GM12878 (cell line): ENCODE data around the gene CAMK1. TPM values are rescaled to one million over a fixed set of nuclear protein-coding genes. Genes with fewer than 3 reads are reported as not detected.
A peak's percentile ranks its signal among the peaks of the same experiment; 100 is the strongest.

Experiments used
- ATAC-seq: fragments of 200-7000 bp; cut with Tn5 transposase; 3 replicates; pipeline ENCODE4 v1.9.1; 2020; ENCODE audit warnings: mild to moderate bottlenecking, moderate library complexity
- BruUV-seq: library from RNA; stranded (reverse); fragments of 400-500 nt; replicated peaks from 2 replicates; lab custom pipeline; 2021; lab: Mats Ljungman, UMichigan
- CTCF ChIA-PET: fragments of 300-600 bp; sonication (Branson Sonifier 250); formaldehyde crosslinking; extraction: SDS; loops from one replicate; lab custom pipeline; 2021; ENCODE audit warnings: inconsistent platforms; lab: Yijun Ruan, JAX
- POLR2A ChIA-PET: fragments of 350-600 bp; formaldehyde crosslinking; extraction: SDS; loops from one replicate; lab custom pipeline; 2021; ENCODE audit warnings: inconsistent platforms; lab: Charles Lee
- RAD21 ChIA-PET: fragments of 300-600 bp; sonication (Branson Sonifier 250); formaldehyde crosslinking; loops from one replicate; lab custom pipeline; 2023; ENCODE audit warnings: antibody characterized with exemption; ENCODE audit not compliant: unreplicated experiment; lab: Charles Lee
- SMC1A ChIA-PET: fragments of 300-600 bp; sonication (Branson Sonifier 250); formaldehyde crosslinking; loops from one replicate; lab custom pipeline; 2023; ENCODE audit not compliant: unreplicated experiment, uncharacterized antibody; lab: Charles Lee
- DNase-seq: peaks from one replicate; pipeline ENCODE4 v3.0.0-alpha.2; 2011; ENCODE audit warnings: low read depth, low spot score
- FAIRE-seq: peaks from 3 replicates; lab custom pipeline; 2011; peaks lifted over from hg19 to GRCh38; lab: Jason Lieb, UNC
- H2AFZ ChIP-seq: 2 replicates; pipeline ENCODE4 v1.6.0; 2011; ENCODE audit warnings: low read depth, low read length, control low read depth; ENCODE audit not compliant: control insufficient read depth
- H3K27ac ChIP-seq: 2 replicates; pipeline ENCODE4 v1.5.1; 2011; ENCODE audit warnings: control low read depth; ENCODE audit not compliant: control insufficient read depth, insufficient read depth
- H3K27me3 ChIP-seq, 2 experiments: replicated peaks in 1 of 2; 2 replicates each; pipeline versions ENCODE4 v1.6.0 to v1.6.1; 2011; ENCODE audit warnings: low read length in 1 of 2; ENCODE audit not compliant: control insufficient read depth in 2 of 2, insufficient read depth in 2 of 2
- H3K36me3 ChIP-seq, 2 experiments: 2 replicates each; pipeline ENCODE4 v1.5.1; 2011; ENCODE audit warnings: low read length in 1 of 2; ENCODE audit not compliant: control insufficient read depth in 2 of 2, insufficient read depth in 2 of 2
- H3K4me1 ChIP-seq: 2 replicates; pipeline ENCODE4 v1.6.1; 2011; ENCODE audit warnings: mild to moderate bottlenecking, low read length, moderate library complexity, mixed read lengths; ENCODE audit not compliant: control insufficient read depth, insufficient read depth
- H3K4me2 ChIP-seq: 2 replicates; pipeline ENCODE4 v1.6.0; 2011; ENCODE audit warnings: control low read depth; ENCODE audit not compliant: control insufficient read depth, insufficient read depth
- H3K4me3 ChIP-seq: fragments of 200-600 bp; sonication (generic); 2 replicates; pipeline ENCODE4 v1.5.1; 2016
- H3K79me2 ChIP-seq: 2 replicates; pipeline ENCODE4 v1.6.0; 2011; ENCODE audit warnings: low read length; ENCODE audit not compliant: control insufficient read depth, insufficient read depth
- H3K9ac ChIP-seq: 2 replicates; pipeline ENCODE4 v1.8.0; 2011; ENCODE audit warnings: low read length, control low read depth, mixed read lengths; ENCODE audit not compliant: control insufficient read depth, insufficient read depth
- H3K9me3 ChIP-seq: replicated peaks from 3 replicates; pipeline ENCODE4 v1.5.1; 2011; ENCODE audit warnings: mild to moderate bottlenecking, low read length; ENCODE audit not compliant: control insufficient read depth, insufficient read depth
- H4K20me1 ChIP-seq: 2 replicates; pipeline ENCODE4 v1.6.0; 2011; ENCODE audit not compliant: control insufficient read depth, insufficient read depth
- BRCA1 ChIP-seq: IDR thresholded peaks from 2 replicates; pipeline ENCODE4 v1.6.1; 2011; ENCODE audit warnings: low read depth, low read length, improper control_type of control experiment
- E4F1 ChIP-seq: fragments of 450-650 bp; IDR thresholded peaks from 2 replicates; pipeline ENCODE4 v1.6.1; 2018; ENCODE audit warnings: borderline replicate concordance, mild to moderate bottlenecking; ENCODE audit not compliant: partially characterized antibody
- MTA2 ChIP-seq: fragments of 450-650 bp; IDR thresholded peaks from 2 replicates; pipeline ENCODE4 v1.6.1; 2016; ENCODE audit warnings: low read depth, mild to moderate bottlenecking, moderate library complexity
- NFYA ChIP-seq: IDR thresholded peaks from 2 replicates; pipeline ENCODE4 v1.6.1; 2011; ENCODE audit warnings: low read depth, mild to moderate bottlenecking, low read length, improper control_type of control experiment, borderline replicate concordance
- RAD21 ChIP-seq: IDR thresholded peaks from 2 replicates; pipeline ENCODE4 v1.6.1; 2011; ENCODE audit warnings: mild to moderate bottlenecking, low read depth, low read length, moderate library complexity; ENCODE audit not compliant: insufficient read depth
- RAD51 ChIP-seq: fragments of 450-650 bp; IDR thresholded peaks from 2 replicates; pipeline ENCODE4 v1.6.1; 2016; ENCODE audit warnings: moderate library complexity, mild to moderate bottlenecking, inconsistent platforms
- SMC3 ChIP-seq: IDR thresholded peaks from 2 replicates; pipeline ENCODE4 v1.6.1; 2011; ENCODE audit warnings: low read length, improper control_type of control experiment, borderline replicate concordance
- ZNF24 ChIP-seq: fragments of 450-650 bp; IDR thresholded peaks from 2 replicates; pipeline ENCODE4 v1.6.1; 2017; ENCODE audit warnings: antibody characterized with exemption, mild to moderate bottlenecking
- WGBS: methylation state at CpG from one replicate; pipeline ENCODE4 v1.1.6; 2016; ENCODE audit warnings: low lambda C conversion rate; ENCODE audit not compliant: insufficient replicate concordance, insufficient coverage; ENCODE audit errors: missing lambda C conversion rate; 5-methylcytosine and 5-hydroxymethylcytosine counted together
- in situ Hi-C: fragments of 300-500 bp; cut with MboI; formaldehyde crosslinking; loops from 9 replicates; pipeline ENCODE4 v1.14.3; 2018; ENCODE audit warnings: mixed read lengths
- intact Hi-C: fragments of 100-400 bp; cut with micrococcal nuclease; formaldehyde crosslinking; loops from one replicate; pipeline ENCODE4 v1.14.2; 2022; ENCODE audit not compliant: unreplicated experiment
- polyA plus RNA-seq, 11 experiments: library from polyadenylated mRNA; depleted of rRNA in 4 of 11; unstranded in 6 of 11; stranded (reverse) in 5 of 11; fragments of >200 nt; fragmentation: Nextera tagmentation in 4 of 11; fragmentation: Illumina TruSeq in 1 of 11; extraction: Ambion mirVana in 4 of 11; extraction: Trizol in 1 of 11; gene quantifications; 1 replicate in 1 of 11; 2 replicates in 10 of 11; pipeline versions ENCODE4 v1.2.1 to v1.2.3, GENCODE V29; 2011 to 2016; ENCODE audit warnings: inconsistent platforms in 2 of 11, missing spikeins in 2 of 11, low read depth in 1 of 11
- total RNA-seq, 4 experiments: library from RNA; depleted of rRNA in 3 of 4; stranded (reverse); fragments of >200 nt in 3 of 4; fragmentation: Illumina TruSeq in 1 of 4; extraction: Trizol in 1 of 4; gene quantifications; 2 replicates each; pipeline versions ENCODE4 v1.2.1 to v1.2.3, GENCODE V29; 2013 to 2021
- TF ChIP-seq, protein P1 (sequence below), 3 experiments: IDR thresholded peaks in 2 of 3; conservative IDR thresholded peaks in 1 of 3; 2 replicates each; pipeline ENCODE4 v1.5.1; 2011; ENCODE audit warnings: low read depth in 3 of 3, low read length in 3 of 3, mild to moderate bottlenecking in 3 of 3, control low read depth in 2 of 3, moderate library complexity in 2 of 3, inconsistent platforms in 1 of 3, mixed read lengths in 1 of 3; ENCODE audit not compliant: control insufficient read depth in 2 of 3, insufficient read depth in 1 of 3; ENCODE audit errors: extremely low read depth in 1 of 3
- TF ChIP-seq, protein P2 (sequence below): fragments of 450-650 bp; formaldehyde crosslinking; IDR thresholded peaks from 2 replicates; pipeline ENCODE4 v1.4.0; 2022; ENCODE audit warnings: mild to moderate bottlenecking, moderate library complexity

The CAMK1 gene
- total and polyA plus RNA-seq, 10 of the 15 experiments (the other 5 are each of a cell fraction or from before 2014, with no cell fraction given): 0.24 to 2.1 (median 0.51) TPM; not detected in 2

GRCh38 chr3:9715764-9716437, 53.8 kb downstream of the CAMK1 start:
- DNase-seq: no peak
- FAIRE-seq: no peak
- RAD21 ChIA-PET: no interaction called here
- in situ Hi-C loops: no loop called here
- H2AFZ ChIP-seq: no peak overlapping the region
- H4K20me1 ChIP-seq: no peaks in the 10 kb centered on the region
- no peaks in the 10 kb centered on the region for H3K36me3 ChIP-seq
- H3K9me3 ChIP-seq: no peaks in the 10 kb centered on the region
- CTCF ChIA-PET: interaction anchor here (0.5 to 1.1 kb wide), 2 partner anchors 211 to 991 kb away, joined by 3 read pairs; no protein-coding TSS in a partner anchor
- H3K27ac ChIP-seq: no peak overlapping the region
- POLR2A ChIA-PET: interaction anchor here (0.5 kb wide), 1 partner anchor 53 kb away, joined by 4 read pairs; no protein-coding TSS in a partner anchor
- intact Hi-C loops: no loop called here
- BruUV-seq: no TSS peak
- 28% methylated on average over 6 of the region's 6 CpGs for WGBS
- H3K79me2 ChIP-seq: no peaks in the 10 kb centered on the region
- no peak overlapping the region for H3K4me3 ChIP-seq
- SMC1A ChIA-PET: interaction anchor here (0.7 kb wide), 1 partner anchor 858 kb away, joined by 3 read pairs; no protein-coding TSS in a partner anchor
- peak; percentile 62 for ATAC-seq
- H3K9ac ChIP-seq: no peak overlapping the region
- H3K4me1 ChIP-seq: no peaks in the 10 kb centered on the region
- no peak overlapping the region for H3K4me2 ChIP-seq
- peaks cover 0 to 4% of the 10 kb centered on the region in 2 experiments; a peak in 3 of 4 replicates for H3K27me3 ChIP-seq
- TF ChIP-seq NFYA (no peak), RAD51 (peak; percentile 53; the same call in 1 of the 2 replicates), RAD21 (peak; percentile 57), ZNF24 (no peak), E4F1 (no peak), BRCA1 (no peak), SMC3 (0 out of 2 replicates have a peak, but pooled peaks have one; percentile 9), MTA2 (no peak)
- TF ChIP-seq, protein P1, sequence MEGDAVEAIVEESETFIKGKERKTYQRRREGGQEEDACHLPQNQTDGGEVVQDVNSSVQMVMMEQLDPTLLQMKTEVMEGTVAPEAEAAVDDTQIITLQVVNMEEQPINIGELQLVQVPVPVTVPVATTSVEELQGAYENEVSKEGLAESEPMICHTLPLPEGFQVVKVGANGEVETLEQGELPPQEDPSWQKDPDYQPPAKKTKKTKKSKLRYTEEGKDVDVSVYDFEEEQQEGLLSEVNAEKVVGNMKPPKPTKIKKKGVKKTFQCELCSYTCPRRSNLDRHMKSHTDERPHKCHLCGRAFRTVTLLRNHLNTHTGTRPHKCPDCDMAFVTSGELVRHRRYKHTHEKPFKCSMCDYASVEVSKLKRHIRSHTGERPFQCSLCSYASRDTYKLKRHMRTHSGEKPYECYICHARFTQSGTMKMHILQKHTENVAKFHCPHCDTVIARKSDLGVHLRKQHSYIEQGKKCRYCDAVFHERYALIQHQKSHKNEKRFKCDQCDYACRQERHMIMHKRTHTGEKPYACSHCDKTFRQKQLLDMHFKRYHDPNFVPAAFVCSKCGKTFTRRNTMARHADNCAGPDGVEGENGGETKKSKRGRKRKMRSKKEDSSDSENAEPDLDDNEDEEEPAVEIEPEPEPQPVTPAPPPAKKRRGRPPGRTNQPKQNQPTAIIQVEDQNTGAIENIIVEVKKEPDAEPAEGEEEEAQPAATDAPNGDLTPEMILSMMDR (IDR thresholded peaks at IDR 0.05 in 2 of 3, conservative IDR thresholded peaks at IDR 0.05 in 1 of 3; ENCODE audit: control insufficient read depth in 2 of 3, extremely low read depth in 1 of 3, insufficient read depth in 1 of 3, low read depth in 3 of 3, low read length in 3 of 3): peak; percentile 26 to 51 (median 30); a peak in 4 of 6 replicates
- TF ChIP-seq, protein P2, sequence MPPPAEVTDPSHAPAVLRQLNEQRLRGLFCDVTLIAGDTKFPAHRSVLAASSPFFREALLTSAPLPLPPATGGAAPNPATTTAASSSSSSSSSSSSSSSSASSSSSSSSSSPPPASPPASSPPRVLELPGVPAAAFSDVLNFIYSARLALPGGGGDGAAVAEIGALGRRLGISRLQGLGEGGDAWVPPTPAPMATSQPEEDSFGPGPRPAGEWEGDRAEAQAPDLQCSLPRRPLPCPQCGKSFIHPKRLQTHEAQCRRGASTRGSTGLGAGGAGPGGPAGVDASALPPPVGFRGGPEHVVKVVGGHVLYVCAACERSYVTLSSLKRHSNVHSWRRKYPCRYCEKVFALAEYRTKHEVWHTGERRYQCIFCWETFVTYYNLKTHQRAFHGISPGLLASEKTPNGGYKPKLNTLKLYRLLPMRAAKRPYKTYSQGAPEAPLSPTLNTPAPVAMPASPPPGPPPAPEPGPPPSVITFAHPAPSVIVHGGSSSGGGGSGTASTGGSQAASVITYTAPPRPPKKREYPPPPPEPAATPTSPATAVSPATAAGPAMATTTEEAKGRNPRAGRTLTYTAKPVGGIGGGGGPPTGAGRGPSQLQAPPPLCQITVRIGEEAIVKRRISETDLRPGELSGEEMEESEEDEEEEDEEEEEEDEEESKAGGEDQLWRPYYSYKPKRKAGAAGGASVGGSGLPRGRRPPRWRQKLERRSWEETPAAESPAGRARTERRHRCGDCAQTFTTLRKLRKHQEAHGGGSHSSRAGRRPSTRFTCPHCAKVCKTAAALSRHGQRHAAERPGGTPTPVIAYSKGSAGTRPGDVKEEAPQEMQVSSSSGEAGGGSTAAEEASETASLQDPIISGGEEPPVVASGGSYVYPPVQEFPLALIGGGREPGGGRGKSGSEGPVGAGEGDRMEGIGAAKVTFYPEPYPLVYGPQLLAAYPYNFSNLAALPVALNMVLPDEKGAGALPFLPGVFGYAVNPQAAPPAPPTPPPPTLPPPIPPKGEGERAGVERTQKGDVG (CRISPR knock-in tag): no peak
